ENCODE results near the gene SPATA16. TPM values are rescaled to one million over a fixed set of nuclear protein-coding genes. Genes with fewer than 3 reads are reported as not detected.

Gene SPATA16
- total RNA-seq, 2 donors from 2014 or later, result not detected

DNA sequence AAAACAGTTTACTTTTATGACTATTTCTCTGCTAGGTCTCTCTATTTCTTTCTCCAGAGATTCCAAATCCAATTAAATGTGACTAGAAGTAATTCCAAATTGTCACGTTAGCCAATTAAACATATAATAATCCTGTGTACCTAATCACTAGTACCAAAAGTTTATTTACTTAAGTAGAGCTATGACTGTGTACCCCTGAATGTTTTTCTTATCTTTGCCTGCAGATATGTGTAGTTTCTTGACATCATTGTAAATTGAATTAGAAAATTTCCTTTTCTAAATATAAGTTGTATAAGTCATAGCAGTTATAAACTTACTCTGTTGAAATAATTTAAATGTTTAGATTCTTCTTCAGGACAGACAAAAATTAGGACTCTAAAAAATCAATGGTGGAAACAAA, 163.3 kb downstream of the SPATA16 start:
- DNase-seq (ENCODE audit: low spot score) (no peak), ATAC-seq (ENCODE audit: insufficient number of reproducible peaks, low FRiP score, low read depth) (no peak)
- Histone ChIP-seq H3K4me1 (ENCODE audit: control insufficient read depth in 1 of 2, low read depth in 2 of 2) (no peaks in the 10 kb centered on the region), H3K27me3 (replicated peaks; ENCODE audit: insufficient read depth) (no peaks in the 10 kb centered on the region), H3K36me3 (no peaks in the 10 kb centered on the region), H3K4me3 (no peak overlapping the region), H3K27ac (no peak overlapping the region), H3K9me3 (no peaks in the 10 kb centered on the region)
- TF ChIP-seq, protein P1, sequence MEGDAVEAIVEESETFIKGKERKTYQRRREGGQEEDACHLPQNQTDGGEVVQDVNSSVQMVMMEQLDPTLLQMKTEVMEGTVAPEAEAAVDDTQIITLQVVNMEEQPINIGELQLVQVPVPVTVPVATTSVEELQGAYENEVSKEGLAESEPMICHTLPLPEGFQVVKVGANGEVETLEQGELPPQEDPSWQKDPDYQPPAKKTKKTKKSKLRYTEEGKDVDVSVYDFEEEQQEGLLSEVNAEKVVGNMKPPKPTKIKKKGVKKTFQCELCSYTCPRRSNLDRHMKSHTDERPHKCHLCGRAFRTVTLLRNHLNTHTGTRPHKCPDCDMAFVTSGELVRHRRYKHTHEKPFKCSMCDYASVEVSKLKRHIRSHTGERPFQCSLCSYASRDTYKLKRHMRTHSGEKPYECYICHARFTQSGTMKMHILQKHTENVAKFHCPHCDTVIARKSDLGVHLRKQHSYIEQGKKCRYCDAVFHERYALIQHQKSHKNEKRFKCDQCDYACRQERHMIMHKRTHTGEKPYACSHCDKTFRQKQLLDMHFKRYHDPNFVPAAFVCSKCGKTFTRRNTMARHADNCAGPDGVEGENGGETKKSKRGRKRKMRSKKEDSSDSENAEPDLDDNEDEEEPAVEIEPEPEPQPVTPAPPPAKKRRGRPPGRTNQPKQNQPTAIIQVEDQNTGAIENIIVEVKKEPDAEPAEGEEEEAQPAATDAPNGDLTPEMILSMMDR (IDR thresholded peaks at IDR 0.05), result no peak

DNA sequence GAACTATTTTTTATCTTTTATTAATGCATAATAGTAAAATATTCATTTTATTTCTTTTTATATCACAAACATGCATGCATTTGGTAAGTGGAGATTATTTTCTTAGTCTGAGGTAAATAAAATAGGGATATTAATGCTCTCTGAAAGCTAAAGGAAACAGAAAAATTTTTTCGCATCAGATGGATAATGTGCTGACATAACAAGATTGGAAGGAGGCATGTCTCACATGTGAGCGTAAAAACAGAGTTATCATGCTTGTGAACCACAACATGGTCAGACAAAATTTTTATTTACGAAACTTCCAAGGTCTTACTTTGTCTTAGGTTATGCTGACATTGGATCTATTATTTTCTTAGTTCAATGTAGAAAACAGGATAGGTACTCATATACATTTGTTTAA, 166.1 kb downstream of the SPATA16 start:
- H3K4me3 ChIP-seq, result no peak overlapping the region
- H3K27ac ChIP-seq, result no peak overlapping the region
- H3K9me3 ChIP-seq, result no peaks in the 10 kb centered on the region
- ATAC-seq (ENCODE audit: insufficient number of reproducible peaks, low FRiP score, low read depth) (no peak), DNase-seq (ENCODE audit: low spot score) (no peak)
- no peaks in the 10 kb centered on the region for H3K36me3 ChIP-seq
- H3K27me3 ChIP-seq (replicated peaks; ENCODE audit: insufficient read depth), result no peaks in the 10 kb centered on the region
- no peaks in the 10 kb centered on the region for H3K4me1 ChIP-seq (ENCODE audit: control insufficient read depth in 1 of 2, low read depth in 2 of 2)
- TF ChIP-seq, protein P1 (IDR thresholded peaks at IDR 0.05), result no peak

DNA sequence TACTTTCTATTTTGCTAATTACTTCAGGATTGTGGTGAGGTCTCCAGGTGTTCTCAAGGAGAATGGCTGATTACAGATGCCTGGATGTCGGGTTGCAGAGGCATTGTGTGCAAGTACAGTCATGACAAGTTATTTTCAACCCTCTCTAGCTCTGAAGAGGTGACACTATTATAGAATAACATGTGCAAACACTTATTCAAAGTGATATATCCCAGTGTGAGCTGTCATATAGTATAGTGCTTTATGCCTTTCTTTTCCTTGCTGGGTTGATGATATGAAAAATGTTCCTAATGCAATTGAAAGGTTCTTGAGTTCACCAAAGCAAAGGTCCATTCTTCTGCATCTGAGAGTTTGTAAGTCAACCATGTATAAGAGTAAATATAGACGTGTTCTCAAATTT, 167.2 kb downstream of the SPATA16 start:
- no peaks in the 10 kb centered on the region for H3K4me1 ChIP-seq (ENCODE audit: control insufficient read depth in 1 of 2, low read depth in 2 of 2)
- no peaks in the 10 kb centered on the region for H3K27me3 ChIP-seq (replicated peaks; ENCODE audit: insufficient read depth)
- no peaks in the 10 kb centered on the region for H3K9me3 ChIP-seq
- H3K4me3 ChIP-seq, result no peak overlapping the region
- no peak for DNase-seq (ENCODE audit: low spot score)
- ATAC-seq (ENCODE audit: insufficient number of reproducible peaks, low FRiP score, low read depth), result no peak
- TF ChIP-seq, protein P1 (IDR thresholded peaks at IDR 0.05), result no peak
- H3K36me3 ChIP-seq, result no peaks in the 10 kb centered on the region
- H3K27ac ChIP-seq, result no peak overlapping the region

DNA sequence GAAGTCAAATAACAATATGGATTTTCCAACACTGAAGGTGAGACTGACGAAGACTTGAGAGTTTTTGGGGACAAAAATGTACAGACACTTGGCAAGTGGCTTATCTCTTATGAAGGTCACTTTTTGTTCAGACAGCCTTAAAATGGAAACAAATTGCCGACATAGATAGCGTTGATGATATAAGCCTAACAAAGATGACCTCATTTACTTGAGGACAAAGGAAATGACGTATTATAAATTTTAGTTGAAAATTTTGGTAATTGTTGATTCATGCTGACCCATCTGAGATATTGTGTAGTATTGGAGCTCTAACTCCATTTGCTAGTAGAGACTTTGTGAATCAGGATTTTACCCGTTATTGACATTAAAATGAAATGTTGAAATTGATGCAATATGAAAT, 168.3 kb downstream of the SPATA16 start:
- ATAC-seq (ENCODE audit: insufficient number of reproducible peaks, low FRiP score, low read depth) (no peak), DNase-seq (ENCODE audit: low spot score) (no peak)
- no peaks in the 10 kb centered on the region for H3K27me3 ChIP-seq (replicated peaks; ENCODE audit: insufficient read depth)
- H3K36me3 ChIP-seq, result no peaks in the 10 kb centered on the region
- no peaks in the 10 kb centered on the region for H3K4me1 ChIP-seq (ENCODE audit: control insufficient read depth in 1 of 2, low read depth in 2 of 2)
- H3K4me3 ChIP-seq, result no peak overlapping the region
- H3K9me3 ChIP-seq, result no peaks in the 10 kb centered on the region
- TF ChIP-seq, protein P1 (IDR thresholded peaks at IDR 0.05), result no peak
- H3K27ac ChIP-seq, result no peak overlapping the region

DNA sequence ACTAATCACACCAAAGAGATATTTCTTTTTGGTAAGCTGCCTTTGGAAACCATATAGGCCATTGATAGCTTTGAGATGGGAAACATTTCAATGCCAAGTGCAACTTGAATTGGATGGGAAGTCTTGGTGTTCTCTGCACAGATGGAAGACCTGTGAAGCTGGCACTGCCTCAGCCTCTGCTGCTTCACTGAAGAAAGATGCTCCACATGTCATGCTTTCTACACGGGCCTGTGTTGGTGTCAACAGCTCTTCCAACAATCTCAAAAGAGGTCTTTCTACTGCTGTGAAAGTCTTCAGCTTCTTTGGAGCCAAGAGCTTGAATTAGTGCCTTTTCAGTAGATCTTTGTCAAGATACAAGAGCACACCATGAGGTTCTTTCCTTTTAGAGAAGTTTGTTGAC, 169.0 kb downstream of the SPATA16 start:
- no peaks in the 10 kb centered on the region for H3K27me3 ChIP-seq (replicated peaks; ENCODE audit: insufficient read depth)
- no peaks in the 10 kb centered on the region for H3K36me3 ChIP-seq
- TF ChIP-seq, protein P1 (IDR thresholded peaks at IDR 0.05), result no peak
- H3K4me1 ChIP-seq (ENCODE audit: control insufficient read depth in 1 of 2, low read depth in 2 of 2), result no peaks in the 10 kb centered on the region
- DNase-seq (ENCODE audit: low spot score) (no peak), ATAC-seq (ENCODE audit: insufficient number of reproducible peaks, low FRiP score, low read depth) (no peak)
- no peak overlapping the region for H3K4me3 ChIP-seq
- H3K27ac ChIP-seq, result no peak overlapping the region
- no peaks in the 10 kb centered on the region for H3K9me3 ChIP-seq

Data from thoracic aorta (tissue), 2 donors.